T-helper 1 cell treated with Interleukin-12 subunit alpha and Interleukin-12 subunit beta and Interleukin-4 antibody, amounts not matched to agents 30 μg/mL and 1 μg/mL, for 36 hours (primary cell): ENCODE data around the gene ARHGEF17.

ENCODE experiments used
- H3K27ac Mint-ChIP-seq: one replicate; pipeline ENCODE4 v1.8.0; 2021; ENCODE audit warnings: mild to moderate bottlenecking, mixed read lengths
- H3K27me3 Mint-ChIP-seq: one replicate; pipeline ENCODE4 v1.8.0; 2021; ENCODE audit warnings: low read depth, mixed read lengths
- H3K36me3 Mint-ChIP-seq: one replicate; pipeline ENCODE4 v1.8.0; 2021; ENCODE audit warnings: low read depth, mixed read lengths
- H3K4me1 Mint-ChIP-seq: one replicate; pipeline ENCODE4 v1.8.0; 2021; ENCODE audit warnings: low read depth, mixed read lengths
- H3K4me3 Mint-ChIP-seq: one replicate; pipeline ENCODE4 v1.8.0; 2021; ENCODE audit warnings: mild to moderate bottlenecking, moderate library complexity, mixed read lengths
- H3K9me3 Mint-ChIP-seq: one replicate; pipeline ENCODE4 v1.8.0; 2021; ENCODE audit warnings: mixed read lengths

Gene ARHGEF17

GRCh38 chr11:73356979-73357860 lies 49.1 kb downstream of the ARHGEF17 start:
- H3K4me1 Mint-ChIP-seq = peaks cover 6% of the 10 kb centered on the region
- no peaks in the 10 kb centered on the region for H3K36me3 Mint-ChIP-seq
- no peaks in the 10 kb centered on the region for H3K9me3 Mint-ChIP-seq
- no peak overlapping the region for H3K4me3 Mint-ChIP-seq
- H3K27me3 Mint-ChIP-seq = peaks cover 4% of the 10 kb centered on the region
- no peak overlapping the region for H3K27ac Mint-ChIP-seq

GRCh38 chr11:73358071-73358470 lies 50.0 kb downstream of the ARHGEF17 start:
- H3K4me1 Mint-ChIP-seq = peaks cover 5% of the 10 kb centered on the region
- H3K4me3 Mint-ChIP-seq = no peak overlapping the region
- H3K9me3 Mint-ChIP-seq = no peaks in the 10 kb centered on the region
- no peaks in the 10 kb centered on the region for H3K36me3 Mint-ChIP-seq
- peaks cover 2% of the 10 kb centered on the region for H3K27me3 Mint-ChIP-seq
- H3K27ac Mint-ChIP-seq = no peak overlapping the region

GRCh38 chr11:73359341-73359740 lies 51.3 kb downstream of the ARHGEF17 start:
- Mint-ChIP-seq H3K27ac (no peak overlapping the region), H3K9me3 (no peaks in the 10 kb centered on the region), H3K4me3 (no peak overlapping the region), H3K36me3 (no peaks in the 10 kb centered on the region), H3K27me3 (no peaks in the 10 kb centered on the region), H3K4me1 (no peaks in the 10 kb centered on the region)

GRCh38 chr11:73359930-73360742 lies 52.1 kb downstream of the ARHGEF17 start:
- no peak overlapping the region for H3K27ac Mint-ChIP-seq
- H3K9me3 Mint-ChIP-seq = no peaks in the 10 kb centered on the region
- no peak overlapping the region for H3K4me3 Mint-ChIP-seq
- no peaks in the 10 kb centered on the region for H3K27me3 Mint-ChIP-seq
- H3K4me1 Mint-ChIP-seq = no peaks in the 10 kb centered on the region
- no peaks in the 10 kb centered on the region for H3K36me3 Mint-ChIP-seq

GRCh38 chr11:73360743-73361369 lies 52.8 kb downstream of the ARHGEF17 start:
- Mint-ChIP-seq H3K27ac (no peak overlapping the region), H3K27me3 (no peaks in the 10 kb centered on the region), H3K4me3 (no peak overlapping the region), H3K36me3 (no peaks in the 10 kb centered on the region), H3K4me1 (peaks cover 2% of the 10 kb centered on the region), H3K9me3 (no peaks in the 10 kb centered on the region)

GRCh38 chr11:73361953-73362776 lies 54.1 kb downstream of the ARHGEF17 start:
- Mint-ChIP-seq H3K27me3 (no peaks in the 10 kb centered on the region), H3K36me3 (no peaks in the 10 kb centered on the region), H3K4me1 (peaks cover 12% of the 10 kb centered on the region), H3K9me3 (no peaks in the 10 kb centered on the region), H3K4me3 (no peak overlapping the region), H3K27ac (no peak overlapping the region)

GRCh38 chr11:73363147-73363546 lies 55.1 kb downstream of the ARHGEF17 start:
- H3K27ac Mint-ChIP-seq = no peak overlapping the region
- H3K27me3 Mint-ChIP-seq = no peaks in the 10 kb centered on the region
- no peaks in the 10 kb centered on the region for H3K36me3 Mint-ChIP-seq
- no peak overlapping the region for H3K4me3 Mint-ChIP-seq
- H3K4me1 Mint-ChIP-seq = peaks cover 18% of the 10 kb centered on the region
- H3K9me3 Mint-ChIP-seq = no peaks in the 10 kb centered on the region

- peak overlapping the region; percentile 42 for H3K4me3 Mint-ChIP-seq
- no peaks in the 10 kb centered on the region for H3K9me3 Mint-ChIP-seq
These were observed 57.5 kb downstream of the ARHGEF17 start for GRCh38 chr11:73365352-73366264.

GRCh38 chr11:73366265-73366610 lies 58.2 kb downstream of the ARHGEF17 start:
- Mint-ChIP-seq H3K4me3 (peak overlapping the region; percentile 42), H3K27ac (peak overlapping the region; percentile 91), H3K27me3 (no peaks in the 10 kb centered on the region), H3K36me3 (no peaks in the 10 kb centered on the region), H3K9me3 (no peaks in the 10 kb centered on the region), H3K4me1 (peaks cover 18% of the 10 kb centered on the region)

More at GRCh38 chr11:73365352-73366264, 57.5 kb downstream of the ARHGEF17 start:
- Mint-ChIP-seq H3K27me3 (no peaks in the 10 kb centered on the region), H3K36me3 (no peaks in the 10 kb centered on the region), H3K4me1 (peaks cover 18% of the 10 kb centered on the region), H3K27ac (peak overlapping the region; percentile 91)

- no peaks in the 10 kb centered on the region for H3K27me3 Mint-ChIP-seq
- peak overlapping the region; percentile 21 for H3K27ac Mint-ChIP-seq
- H3K36me3 Mint-ChIP-seq = no peaks in the 10 kb centered on the region
- H3K9me3 Mint-ChIP-seq = no peaks in the 10 kb centered on the region
- no peak overlapping the region for H3K4me3 Mint-ChIP-seq
- H3K4me1 Mint-ChIP-seq = peaks cover 19% of the 10 kb centered on the region
These were observed 58.9 kb downstream of the ARHGEF17 start for GRCh38 chr11:73366953-73367352.

GRCh38 chr11:73367482-73368024 lies 59.5 kb downstream of the ARHGEF17 start:
- Mint-ChIP-seq H3K4me1 (peaks cover 19% of the 10 kb centered on the region), H3K4me3 (no peak overlapping the region), H3K9me3 (no peaks in the 10 kb centered on the region), H3K36me3 (no peaks in the 10 kb centered on the region), H3K27me3 (no peaks in the 10 kb centered on the region), H3K27ac (no peak overlapping the region)

GRCh38 chr11:73372375-73372993 lies 64.4 kb downstream of the ARHGEF17 start:
- H3K27me3 Mint-ChIP-seq = no peaks in the 10 kb centered on the region
- H3K4me1 Mint-ChIP-seq = peaks cover 19% of the 10 kb centered on the region
- no peaks in the 10 kb centered on the region for H3K9me3 Mint-ChIP-seq
- H3K36me3 Mint-ChIP-seq = peaks cover 4% of the 10 kb centered on the region
- H3K4me3 Mint-ChIP-seq = no peak overlapping the region
- no peak overlapping the region for H3K27ac Mint-ChIP-seq

- no peak overlapping the region for H3K4me3 Mint-ChIP-seq
- H3K9me3 Mint-ChIP-seq = no peaks in the 10 kb centered on the region
- H3K36me3 Mint-ChIP-seq = peaks cover 4% of the 10 kb centered on the region
- H3K27ac Mint-ChIP-seq = no peak overlapping the region
- H3K27me3 Mint-ChIP-seq = no peaks in the 10 kb centered on the region
- H3K4me1 Mint-ChIP-seq = peaks cover 25% of the 10 kb centered on the region
These were observed 66.1 kb downstream of the ARHGEF17 start for GRCh38 chr11:73374151-73374550.
